SK-N-SH (cell line): Measurements from ENCODE around the gene AP1S3.

Experiments used
- CHD2 ChIP-seq: fragments of 150-350 bp; IDR thresholded peaks from 2 replicates; pipeline ENCODE4 v1.6.1; 2018; ENCODE audit warnings: low read length; ENCODE audit not compliant: partially characterized antibody
- JUND ChIP-seq: IDR thresholded peaks from 2 replicates; pipeline ENCODE4 v1.4.0; 2012
- POLR2AphosphoS5 ChIP-seq: IDR thresholded peaks from 2 replicates; pipeline ENCODE4 v1.6.1; 2012; ENCODE audit warnings: low read depth, low read length
- REST ChIP-seq: IDR thresholded peaks from 2 replicates; pipeline ENCODE4 v1.6.1; 2012; ENCODE audit warnings: mild to moderate bottlenecking, low read depth, low read length, moderate library complexity
- SMC3 ChIP-seq: IDR thresholded peaks from 2 replicates; pipeline ENCODE4 v1.6.1; 2012; ENCODE audit warnings: low read depth, low read length, improper control_type of control experiment
- USF2 ChIP-seq: fragments of 150-350 bp; IDR thresholded peaks from 2 replicates; pipeline ENCODE4 v1.6.1; 2017; ENCODE audit warnings: antibody characterized with exemption, low read length, low read depth, borderline replicate concordance
- TF ChIP-seq, protein P1 (sequence below): fragments of 200-600 bp; sonication (generic); IDR thresholded peaks from 2 replicates; pipeline ENCODE4 v1.6.1; 2017; ENCODE audit warnings: antibody characterized with exemption, mild to moderate bottlenecking, moderate library complexity
- TF ChIP-seq, protein P2 (sequence below): IDR thresholded peaks from 2 replicates; pipeline ENCODE4 v1.4.0; 2012; ENCODE audit warnings: low read depth, borderline replicate concordance

GRCh38 chr2:223865124-223865523 lies 27.7 kb upstream of the AP1S3 start:
- TF ChIP-seq, protein P1, sequence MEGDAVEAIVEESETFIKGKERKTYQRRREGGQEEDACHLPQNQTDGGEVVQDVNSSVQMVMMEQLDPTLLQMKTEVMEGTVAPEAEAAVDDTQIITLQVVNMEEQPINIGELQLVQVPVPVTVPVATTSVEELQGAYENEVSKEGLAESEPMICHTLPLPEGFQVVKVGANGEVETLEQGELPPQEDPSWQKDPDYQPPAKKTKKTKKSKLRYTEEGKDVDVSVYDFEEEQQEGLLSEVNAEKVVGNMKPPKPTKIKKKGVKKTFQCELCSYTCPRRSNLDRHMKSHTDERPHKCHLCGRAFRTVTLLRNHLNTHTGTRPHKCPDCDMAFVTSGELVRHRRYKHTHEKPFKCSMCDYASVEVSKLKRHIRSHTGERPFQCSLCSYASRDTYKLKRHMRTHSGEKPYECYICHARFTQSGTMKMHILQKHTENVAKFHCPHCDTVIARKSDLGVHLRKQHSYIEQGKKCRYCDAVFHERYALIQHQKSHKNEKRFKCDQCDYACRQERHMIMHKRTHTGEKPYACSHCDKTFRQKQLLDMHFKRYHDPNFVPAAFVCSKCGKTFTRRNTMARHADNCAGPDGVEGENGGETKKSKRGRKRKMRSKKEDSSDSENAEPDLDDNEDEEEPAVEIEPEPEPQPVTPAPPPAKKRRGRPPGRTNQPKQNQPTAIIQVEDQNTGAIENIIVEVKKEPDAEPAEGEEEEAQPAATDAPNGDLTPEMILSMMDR: no peak
- TF ChIP-seq SMC3: no peak
- TF ChIP-seq, protein P2, sequence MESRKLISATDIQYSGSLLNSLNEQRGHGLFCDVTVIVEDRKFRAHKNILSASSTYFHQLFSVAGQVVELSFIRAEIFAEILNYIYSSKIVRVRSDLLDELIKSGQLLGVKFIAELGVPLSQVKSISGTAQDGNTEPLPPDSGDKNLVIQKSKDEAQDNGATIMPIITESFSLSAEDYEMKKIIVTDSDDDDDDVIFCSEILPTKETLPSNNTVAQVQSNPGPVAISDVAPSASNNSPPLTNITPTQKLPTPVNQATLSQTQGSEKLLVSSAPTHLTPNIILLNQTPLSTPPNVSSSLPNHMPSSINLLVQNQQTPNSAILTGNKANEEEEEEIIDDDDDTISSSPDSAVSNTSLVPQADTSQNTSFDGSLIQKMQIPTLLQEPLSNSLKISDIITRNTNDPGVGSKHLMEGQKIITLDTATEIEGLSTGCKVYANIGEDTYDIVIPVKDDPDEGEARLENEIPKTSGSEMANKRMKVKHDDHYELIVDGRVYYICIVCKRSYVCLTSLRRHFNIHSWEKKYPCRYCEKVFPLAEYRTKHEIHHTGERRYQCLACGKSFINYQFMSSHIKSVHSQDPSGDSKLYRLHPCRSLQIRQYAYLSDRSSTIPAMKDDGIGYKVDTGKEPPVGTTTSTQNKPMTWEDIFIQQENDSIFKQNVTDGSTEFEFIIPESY: no peak
- no peak for TF ChIP-seq POLR2AphosphoS5
- TF ChIP-seq USF2: no peak
- no peak for TF ChIP-seq JUND
- no peak for TF ChIP-seq CHD2
- no peak for TF ChIP-seq REST
